ENCODE measurements around the gene TMX4.
"Not testable (repeated sequence)": the region's sequence is repeated elsewhere in the genome, so short reads cannot be mapped to it uniquely, and the experiment has no call there.

TMX4 gene

DNA sequence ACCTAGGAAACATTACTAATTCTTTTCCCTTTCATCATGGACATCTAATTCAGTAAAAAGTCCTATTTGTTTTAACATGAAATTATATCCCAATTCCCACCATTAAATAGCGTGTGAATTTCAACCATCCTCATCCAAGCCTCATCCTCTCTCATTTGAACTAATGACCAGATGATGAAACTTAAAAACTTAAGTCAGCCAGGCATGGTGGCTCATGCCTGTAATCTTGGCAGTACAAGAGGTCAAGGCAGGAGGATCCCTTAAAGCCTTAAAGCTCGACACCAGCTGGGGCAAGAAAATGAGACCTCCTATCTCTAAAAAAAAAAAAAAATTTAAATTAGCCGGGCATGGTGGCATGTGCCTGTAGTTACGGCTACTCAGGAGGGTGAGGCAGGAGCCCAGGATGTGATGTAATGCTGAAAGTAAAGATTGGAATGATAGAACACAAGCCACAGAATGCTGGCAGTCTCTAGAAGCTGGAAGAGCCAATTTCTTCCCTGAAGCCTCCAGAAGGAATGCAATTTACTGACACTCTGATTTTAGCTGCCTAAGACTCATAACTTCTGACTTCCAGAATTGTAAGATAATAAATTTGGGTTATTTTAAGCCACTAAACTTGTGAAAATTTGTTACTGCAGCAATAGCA, 52.2 kb downstream of the TMX4 start:
- H3K9ac ChIP-seq (ENCODE audit: low read length) = no peak overlapping the region
- H3K4me2 ChIP-seq (ENCODE audit: low read length) = no peak overlapping the region
- no peaks in the 10 kb centered on the region for H3K4me1 ChIP-seq (ENCODE audit: insufficient read depth, low read length, severe bottlenecking)
- no peaks in the 10 kb centered on the region for H3K36me3 ChIP-seq (ENCODE audit: insufficient read depth, low read length)
- TF ChIP-seq EZH2 (IDR thresholded peaks at IDR 0.05; ENCODE audit: borderline replicate concordance, low read length) (no peak), CTCF (IDR thresholded peaks at IDR 0.05; ENCODE audit: low read length) (no peak)
- no peaks in the 10 kb centered on the region for H3K27me3 ChIP-seq (ENCODE audit: insufficient read depth, low read length)
- no peak overlapping the region for H2AFZ ChIP-seq (ENCODE audit: low read length)
- H3K27ac ChIP-seq (ENCODE audit: low read depth, low read length, poor library complexity, severe bottlenecking) = no peak overlapping the region
- no peaks in the 10 kb centered on the region for H3K9me3 ChIP-seq (ENCODE audit: low read length)
- H3K9me2 ChIP-seq (ENCODE audit: low read depth, low read length) = no peaks in the 10 kb centered on the region
- no peaks in the 10 kb centered on the region for H3K79me2 ChIP-seq (ENCODE audit: insufficient read depth, low read length)
- H3K4me3 ChIP-seq (ENCODE audit: low read depth, low read length, poor library complexity, severe bottlenecking) = no peak overlapping the region
- H4K20me1 ChIP-seq (ENCODE audit: insufficient read depth, low read length) = no peaks in the 10 kb centered on the region
- H3F3A ChIP-seq (ENCODE audit: insufficient read depth, low read length) = no peaks in the 10 kb centered on the region

- H3K9ac ChIP-seq (ENCODE audit: low read length) = no peak overlapping the region
- no peaks in the 10 kb centered on the region for H3K79me2 ChIP-seq (ENCODE audit: insufficient read depth, low read length)
Observed at GRCh38 chr20:7966176-7966575, 53.4 kb downstream of the TMX4 start.

GRCh38 chr20:7959484-7959883, 60.1 kb downstream of the TMX4 start:
- H3K4me1 ChIP-seq (ENCODE audit: insufficient read depth, low read length, severe bottlenecking) = no peaks in the 10 kb centered on the region
- H3K79me2 ChIP-seq (ENCODE audit: insufficient read depth, low read length) = no peaks in the 10 kb centered on the region
- H3K9ac ChIP-seq (ENCODE audit: low read length) = no peak overlapping the region
- no peaks in the 10 kb centered on the region for H4K20me1 ChIP-seq (ENCODE audit: insufficient read depth, low read length)
- no peak overlapping the region for H3K4me2 ChIP-seq (ENCODE audit: low read length)
- no peak overlapping the region for H2AFZ ChIP-seq (ENCODE audit: low read length)
- H3K36me3 ChIP-seq (ENCODE audit: insufficient read depth, low read length) = no peaks in the 10 kb centered on the region
- no peaks in the 10 kb centered on the region for H3K27me3 ChIP-seq (ENCODE audit: insufficient read depth, low read length)
- H3K27ac ChIP-seq (ENCODE audit: low read depth, low read length, poor library complexity, severe bottlenecking) = no peak overlapping the region
- TF ChIP-seq CTCF (IDR thresholded peaks at IDR 0.05; ENCODE audit: low read length) (no peak), EZH2 (IDR thresholded peaks at IDR 0.05; ENCODE audit: borderline replicate concordance, low read length) (no peak)
- no peaks in the 10 kb centered on the region for H3F3A ChIP-seq (ENCODE audit: insufficient read depth, low read length)
- no peaks in the 10 kb centered on the region for H3K9me2 ChIP-seq (ENCODE audit: low read depth, low read length)
- H3K9me3 ChIP-seq (ENCODE audit: low read length) = no peaks in the 10 kb centered on the region
- H3K4me3 ChIP-seq (ENCODE audit: low read depth, low read length, poor library complexity, severe bottlenecking) = no peak overlapping the region

More at GRCh38 chr20:7966176-7966575, 53.4 kb downstream of the TMX4 start:
- Histone ChIP-seq H3K36me3 (ENCODE audit: insufficient read depth, low read length) (no peaks in the 10 kb centered on the region), H3K27ac (ENCODE audit: low read depth, low read length, poor library complexity, severe bottlenecking) (no peak overlapping the region), H3K4me3 (ENCODE audit: low read depth, low read length, poor library complexity, severe bottlenecking) (no peak overlapping the region), H4K20me1 (ENCODE audit: insufficient read depth, low read length) (no peaks in the 10 kb centered on the region), H3K4me1 (ENCODE audit: insufficient read depth, low read length, severe bottlenecking) (no peaks in the 10 kb centered on the region), H3K4me2 (ENCODE audit: low read length) (no peak overlapping the region), H3K9me2 (ENCODE audit: low read depth, low read length) (no peaks in the 10 kb centered on the region), H2AFZ (ENCODE audit: low read length) (no peak overlapping the region), H3K27me3 (ENCODE audit: insufficient read depth, low read length) (no peaks in the 10 kb centered on the region), H3F3A (ENCODE audit: insufficient read depth, low read length) (no peaks in the 10 kb centered on the region), H3K9me3 (ENCODE audit: low read length) (no peaks in the 10 kb centered on the region)
- TF ChIP-seq CTCF (IDR thresholded peaks at IDR 0.05; ENCODE audit: low read length) = no peak
- no peak for TF ChIP-seq EZH2 (IDR thresholded peaks at IDR 0.05; ENCODE audit: borderline replicate concordance, low read length)

DNA sequence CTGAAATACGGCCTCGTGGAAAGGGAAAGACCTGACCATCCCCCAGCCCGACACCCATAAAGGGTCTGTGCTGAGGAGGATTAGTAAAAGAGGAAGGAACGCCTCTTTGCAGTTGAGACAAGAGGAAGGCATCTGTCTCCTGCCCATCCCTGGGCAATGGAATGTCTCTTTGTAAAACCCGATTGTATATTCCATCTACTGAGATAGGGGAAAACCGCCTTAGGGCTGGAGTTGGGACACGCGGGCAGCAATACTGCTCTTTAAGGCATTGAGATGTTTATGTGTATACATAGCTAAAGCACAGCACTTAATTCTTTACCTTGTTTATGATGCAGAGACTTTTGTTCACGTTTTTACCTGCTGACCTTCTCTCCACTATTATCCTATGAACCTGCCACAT, 63.0 kb downstream of the TMX4 start:
- not testable (repeated sequence) for H3K9ac ChIP-seq (ENCODE audit: low read length); H3K4me2 ChIP-seq (ENCODE audit: low read length)

More for the DNA sequence above, 63.0 kb downstream of the TMX4 start:
- H3F3A ChIP-seq (ENCODE audit: insufficient read depth, low read length); H2AFZ ChIP-seq (ENCODE audit: low read length); H3K4me1 ChIP-seq (ENCODE audit: insufficient read depth, low read length, severe bottlenecking); H3K9me2 ChIP-seq (ENCODE audit: low read depth, low read length); H3K36me3 ChIP-seq (ENCODE audit: insufficient read depth, low read length); H3K4me3 ChIP-seq (ENCODE audit: low read depth, low read length, poor library complexity, severe bottlenecking); H3K79me2 ChIP-seq (ENCODE audit: insufficient read depth, low read length); H3K9me3 ChIP-seq (ENCODE audit: low read length); H4K20me1 ChIP-seq (ENCODE audit: insufficient read depth, low read length); H3K27me3 ChIP-seq (ENCODE audit: insufficient read depth, low read length); H3K27ac ChIP-seq (ENCODE audit: low read depth, low read length, poor library complexity, severe bottlenecking): not testable (repeated sequence)

Data from OCI-LY1 (cell line).